K562 (cell line): ENCODE data around the gene IRS1. TPM values are rescaled to one million over a fixed set of nuclear protein-coding genes. Genes with fewer than 3 reads are reported as not detected.
A peak's percentile ranks its signal among the peaks of the same experiment; 100 is the strongest.

Experiments used
- ATAC-seq: fragments of 200-7000 bp; cut with Tn5 transposase; 3 replicates; pipeline ENCODE4 v1.9.1; 2020; ENCODE audit warnings: moderate library complexity
- Bru-seq: library from RNA; stranded (reverse); fragments of 400-500 nt; gene quantifications from one replicate; lab custom pipeline; 2021; lab: Mats Ljungman, UMichigan
- BruChase-seq, 2 experiments: library from RNA; stranded (reverse); fragments of 400-500 nt; gene quantifications; one replicate each; lab custom pipeline; 2021; lab: Mats Ljungman, UMichigan
- BruUV-seq: library from RNA; stranded (reverse); fragments of 400-500 nt; replicated peaks from 2 replicates; lab custom pipeline; 2021; lab: Mats Ljungman, UMichigan
- CTCF ChIA-PET: fragments of 300-600 bp; formaldehyde crosslinking; extraction: SDS; loops from one replicate; lab custom pipeline; 2021; ENCODE audit warnings: low intra/inter-chr PET ratio; lab: Yijun Ruan, JAX
- POLR2A ChIA-PET: fragments of 300-600, 350-650 bp; sonication (Branson Sonifier 250); formaldehyde crosslinking; extraction: SDS; loops from one replicate; lab custom pipeline; 2021; ENCODE audit warnings: antibody characterized with exemption, inconsistent platforms; lab: Yijun Ruan, JAX
- DNase-seq, 4 experiments: peaks; one replicate each; pipeline versions ENCODE4 v3.0.0 to v3.0.0-alpha.2; 2011 to 2018; ENCODE audit warnings: low spot score in 3 of 4, mixed read lengths in 3 of 4; ENCODE audit errors: extremely low read depth in 1 of 4
- FAIRE-seq: peaks from 2 replicates; lab custom pipeline; 2011; peaks lifted over from hg19 to GRCh38; lab: Jason Lieb, UNC
- H2AFZ ChIP-seq: 2 replicates; pipeline ENCODE4 v1.6.0; 2011; ENCODE audit warnings: low read depth, low read length, control low read depth, inconsistent platforms
- H3K27ac ChIP-seq: fragments of 200-600 bp; 3 replicates; pipeline ENCODE4 v1.8.0; 2011; ENCODE audit warnings: low read depth, mild to moderate bottlenecking, control low read depth, inconsistent platforms, low read length, moderate library complexity, mixed read lengths; ENCODE audit errors: extremely low read depth
- H3K27me3 ChIP-seq, 2 experiments: fragments of 300-600 bp in 1 of 2; 2 replicates in 1 of 2; 3 replicates in 1 of 2; pipeline versions ENCODE4 v1.6.0 to v1.8.0; 2011; ENCODE audit warnings: inconsistent platforms in 2 of 2, low read length in 2 of 2, mild to moderate bottlenecking in 1 of 2, mixed read lengths in 1 of 2, moderate library complexity in 1 of 2; ENCODE audit not compliant: control insufficient read depth in 2 of 2, insufficient read depth in 2 of 2
- H3K36me3 ChIP-seq: fragments of 300-600 bp; 3 replicates; pipeline ENCODE4 v1.8.0; 2011; ENCODE audit warnings: mild to moderate bottlenecking, low read length, inconsistent platforms; ENCODE audit not compliant: control insufficient read depth, insufficient read depth
- H3K4me1 ChIP-seq, 2 experiments: fragments of 200-600 bp in 1 of 2; replicated peaks in 1 of 2; 2 replicates in 1 of 2; 3 replicates in 1 of 2; pipeline versions ENCODE4 v1.5.1 to v1.8.0; 2011; ENCODE audit warnings: inconsistent platforms in 2 of 2, low read length in 2 of 2, mild to moderate bottlenecking in 1 of 2, mixed read lengths in 1 of 2, moderate library complexity in 1 of 2; ENCODE audit not compliant: control insufficient read depth in 2 of 2, insufficient read depth in 2 of 2
- H3K4me2 ChIP-seq: 2 replicates; pipeline ENCODE4 v1.6.1; 2011; ENCODE audit warnings: low read length, control low read depth, inconsistent platforms, mixed read lengths; ENCODE audit not compliant: insufficient read depth
- H3K4me3 ChIP-seq: fragments of 200-600 bp; sonication (generic), shearing (Covaris generic); 2 replicates; pipeline ENCODE4 v1.5.1; 2016; ENCODE audit warnings: control low read depth, inconsistent platforms
- H3K79me2 ChIP-seq: fragments of 200-600 bp; 3 replicates; pipeline ENCODE4 v1.8.0; 2011; ENCODE audit warnings: low read length, inconsistent platforms; ENCODE audit not compliant: control insufficient read depth, insufficient read depth
- H3K9ac ChIP-seq, 2 experiments: 2 replicates each; pipeline versions ENCODE4 v1.6.0 to v1.6.1; 2011; ENCODE audit warnings: low read depth in 2 of 2, low read length in 2 of 2, control low read depth in 1 of 2, inconsistent platforms in 1 of 2, mild to moderate bottlenecking in 1 of 2, mixed read lengths in 1 of 2; ENCODE audit not compliant: insufficient read depth in 1 of 2
- H3K9me1 ChIP-seq: one replicate; pipeline ENCODE4 v1.6.0; 2011; ENCODE audit warnings: inconsistent platforms, mild to moderate bottlenecking, low read length, moderate library complexity; ENCODE audit not compliant: control insufficient read depth, insufficient read depth
- H3K9me3 ChIP-seq: replicated peaks from 2 replicates; pipeline ENCODE4 v1.5.1; 2011; ENCODE audit warnings: low read depth, low read length, inconsistent platforms; ENCODE audit not compliant: control insufficient read depth, insufficient read depth
- H4K20me1 ChIP-seq: replicated peaks from 2 replicates; pipeline ENCODE4 v1.6.1; 2011; ENCODE audit warnings: low read length, inconsistent platforms, mixed read lengths; ENCODE audit not compliant: control insufficient read depth, insufficient read depth
- EHMT2 ChIP-seq: fragments of 450-650 bp; IDR thresholded peaks from 2 replicates; pipeline ENCODE4 v1.6.1; 2018; ENCODE audit warnings: antibody characterized with exemption
- ETV6 ChIP-seq, 3 experiments: fragments of 150-350 bp in 1 of 3; sonication (generic) in 1 of 3; formaldehyde crosslinking in 1 of 3; IDR thresholded peaks; 2 replicates each; pipeline versions ENCODE4 v1.6.1 to v1.8.0; 2014 to 2022; ENCODE audit warnings: borderline replicate concordance in 2 of 3, low read depth in 2 of 3, antibody characterized with exemption in 1 of 3, low read length in 1 of 3, mild to moderate bottlenecking in 1 of 3, missing genetic modification reagents in 1 of 3
- L3MBTL2 ChIP-seq: fragments of 450-650 bp; IDR thresholded peaks from 2 replicates; pipeline ENCODE4 v1.6.1; 2016; ENCODE audit warnings: mild to moderate bottlenecking, moderate library complexity
- RAD51 ChIP-seq: fragments of 450-650 bp; IDR thresholded peaks from 2 replicates; pipeline ENCODE4 v1.7.1; 2016; ENCODE audit warnings: low read depth, mild to moderate bottlenecking, borderline replicate concordance
- YY1 ChIP-seq, 3 experiments: IDR thresholded peaks; 2 replicates each; pipeline ENCODE4 v1.6.1; 2011; ENCODE audit warnings: low read length in 2 of 3, mild to moderate bottlenecking in 2 of 3, moderate library complexity in 2 of 3, borderline replicate concordance in 1 of 3, control low read depth in 1 of 3, low read depth in 1 of 3; ENCODE audit not compliant: insufficient read depth in 3 of 3, insufficient replicate concordance in 2 of 3, control insufficient read depth in 1 of 3, insufficient read length in 1 of 3; ENCODE audit errors: extremely low read depth in 1 of 3
- WGBS: fragments of 100-300 bp; shearing (Covaris generic); methylation state at CpG from one replicate; pipeline ENCODE4 v1.1.6; 2016; ENCODE audit warnings: low coverage, mixed read lengths; ENCODE audit not compliant: insufficient coverage; ENCODE audit errors: missing lambda C conversion rate; 5-methylcytosine and 5-hydroxymethylcytosine counted together
- in situ Hi-C: fragments of 300-500 bp; cut with MboI; formaldehyde crosslinking; loops from 4 replicates; pipeline ENCODE4 v1.15.0; 2018; ENCODE audit warnings: inconsistent platforms, mixed read lengths
- intact Hi-C: fragments of 100-400 bp; cut with micrococcal nuclease; formaldehyde crosslinking; loops from 2 replicates; pipeline ENCODE4 v1.14.2; 2022
- long read RNA-seq, 3 experiments: library from polyadenylated mRNA in 2 of 3; library from RNA in 1 of 3; unstranded in 2 of 3; stranded (forward) in 1 of 3; transcript quantifications; one replicate each; pipeline ENCODE4 v2.0.0, GENCODE V29; 2019 to 2022
- polyA minus RNA-seq, 3 experiments: library from RNA; depleted of rRNA, polyadenylated mRNA; stranded (reverse); fragments of >200 nt; gene quantifications; 2 replicates each; pipeline ENCODE4 v1.2.3, GENCODE V29; 2011
- polyA plus RNA-seq, 8 experiments: library from polyadenylated mRNA; depleted of rRNA in 4 of 8; stranded (reverse) in 5 of 8; unstranded in 3 of 8; fragments of >200 nt; fragmentation: Nextera tagmentation in 2 of 8; fragmentation: Illumina TruSeq in 1 of 8; extraction: Ambion mirVana in 2 of 8; extraction: Trizol in 1 of 8; gene quantifications; 2 replicates each; pipeline versions ENCODE4 v1.2.1 to v1.2.3, GENCODE V29; 2011 to 2014; ENCODE audit warnings: inconsistent platforms in 1 of 8, missing spikeins in 1 of 8
- total RNA-seq, 7 experiments: library from RNA; depleted of rRNA in 6 of 7; stranded (reverse); fragments of >200 nt in 6 of 7; fragmentation: Illumina TruSeq in 2 of 7; extraction: Trizol in 2 of 7; gene quantifications; 2 replicates each; pipeline versions ENCODE4 v1.2.1 to v1.2.3, GENCODE V29; 2011 to 2021; ENCODE audit warnings: low replicate concordance in 1 of 7
- TF ChIP-seq, protein P1 (sequence below), 2 experiments: IDR thresholded peaks; 2 replicates each; pipeline ENCODE4 v1.6.1; 2012; ENCODE audit warnings: improper control_type of control experiment in 2 of 2, low read depth in 2 of 2, low read length in 2 of 2, borderline replicate concordance in 1 of 2

IRS1 gene, protein sequence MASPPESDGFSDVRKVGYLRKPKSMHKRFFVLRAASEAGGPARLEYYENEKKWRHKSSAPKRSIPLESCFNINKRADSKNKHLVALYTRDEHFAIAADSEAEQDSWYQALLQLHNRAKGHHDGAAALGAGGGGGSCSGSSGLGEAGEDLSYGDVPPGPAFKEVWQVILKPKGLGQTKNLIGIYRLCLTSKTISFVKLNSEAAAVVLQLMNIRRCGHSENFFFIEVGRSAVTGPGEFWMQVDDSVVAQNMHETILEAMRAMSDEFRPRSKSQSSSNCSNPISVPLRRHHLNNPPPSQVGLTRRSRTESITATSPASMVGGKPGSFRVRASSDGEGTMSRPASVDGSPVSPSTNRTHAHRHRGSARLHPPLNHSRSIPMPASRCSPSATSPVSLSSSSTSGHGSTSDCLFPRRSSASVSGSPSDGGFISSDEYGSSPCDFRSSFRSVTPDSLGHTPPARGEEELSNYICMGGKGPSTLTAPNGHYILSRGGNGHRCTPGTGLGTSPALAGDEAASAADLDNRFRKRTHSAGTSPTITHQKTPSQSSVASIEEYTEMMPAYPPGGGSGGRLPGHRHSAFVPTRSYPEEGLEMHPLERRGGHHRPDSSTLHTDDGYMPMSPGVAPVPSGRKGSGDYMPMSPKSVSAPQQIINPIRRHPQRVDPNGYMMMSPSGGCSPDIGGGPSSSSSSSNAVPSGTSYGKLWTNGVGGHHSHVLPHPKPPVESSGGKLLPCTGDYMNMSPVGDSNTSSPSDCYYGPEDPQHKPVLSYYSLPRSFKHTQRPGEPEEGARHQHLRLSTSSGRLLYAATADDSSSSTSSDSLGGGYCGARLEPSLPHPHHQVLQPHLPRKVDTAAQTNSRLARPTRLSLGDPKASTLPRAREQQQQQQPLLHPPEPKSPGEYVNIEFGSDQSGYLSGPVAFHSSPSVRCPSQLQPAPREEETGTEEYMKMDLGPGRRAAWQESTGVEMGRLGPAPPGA (N-terminal part only)
- 0.42 and 0.60 TPM in 2 replicates for total RNA-seq (2011; cell fraction: chromatin; rRNA removed; ENCODE audit: low replicate concordance)
- total RNA-seq (2011; cell fraction: nucleolus; rRNA removed), result 0.67 and 0.92 TPM in 2 replicates
- total RNA-seq (2011; cell fraction: nucleoplasm; rRNA removed), result 0.23 and 0.29 TPM in 2 replicates
- total RNA-seq (2014; rRNA removed) (0.12 and 0.14 TPM in 2 replicates), total RNA-seq (2014; rRNA removed; fragmentation: Illumina TruSeq; extraction: Trizol) (0.03 and 0.04 TPM in 2 replicates), total RNA-seq (2015; rRNA removed; fragmentation: Illumina TruSeq; extraction: Trizol) (0.11 TPM in 2 replicates), total RNA-seq (2021) (0.31 and 0.51 TPM in 2 replicates), polyA plus RNA-seq (2011; rRNA removed) (0.01 and 0.04 TPM in 2 replicates), polyA plus RNA-seq (2014; fragmentation: Illumina TruSeq; extraction: Trizol) (0.06 TPM in 2 replicates), polyA plus RNA-seq (2014; fragmentation: Nextera tagmentation; extraction: Ambion mirVana) (under 1 TPM in 1 of 2 experiments, not detected in 1; under 0.01 TPM), polyA plus RNA-seq (2014; rRNA removed) (0.09 and 0.20 TPM in 2 replicates), polyA minus RNA-seq (2011; rRNA and poly(A)+ RNA removed) (0.03 and 0.07 TPM in 2 replicates), Bru-seq, nascent RNA (percentile 31 among the genes with signal in this experiment), BruChase-seq, experiment 1, labeled RNA remaining after a 2-hour chase (percentile 26 among the genes with signal in this experiment), BruChase-seq, experiment 2, labeled RNA remaining after a 6-hour chase (percentile 27 among the genes with signal in this experiment)
- polyA plus RNA-seq (2011; cell fraction: cytosol; rRNA removed), result under 0.01 and 0.18 TPM in 2 replicates
- 0.03 and 0.40 TPM in 2 replicates for polyA plus RNA-seq (2011; cell fraction: nucleus; rRNA removed)
- polyA plus RNA-seq (2012), result 0.12 and 0.14 TPM in 2 replicates
- polyA minus RNA-seq (2011; cell fraction: cytosol; rRNA and poly(A)+ RNA removed), result 0.19 TPM in 1 of 2 replicates, not detected in the other
- 0.11 and 0.40 TPM in 2 replicates for polyA minus RNA-seq (2011; cell fraction: nucleus; rRNA and poly(A)+ RNA removed)
- long read RNA-seq, experiment 1, partial matches to known transcripts, result 0 of 2 reads
- long read RNA-seq, experiment 1, other reads (novel, unspliced or antisense), result 2 of 2 reads
- long read RNA-seq, experiment 2, result 0 reads
- long read RNA-seq, experiment 3, result 0 reads

DNA sequence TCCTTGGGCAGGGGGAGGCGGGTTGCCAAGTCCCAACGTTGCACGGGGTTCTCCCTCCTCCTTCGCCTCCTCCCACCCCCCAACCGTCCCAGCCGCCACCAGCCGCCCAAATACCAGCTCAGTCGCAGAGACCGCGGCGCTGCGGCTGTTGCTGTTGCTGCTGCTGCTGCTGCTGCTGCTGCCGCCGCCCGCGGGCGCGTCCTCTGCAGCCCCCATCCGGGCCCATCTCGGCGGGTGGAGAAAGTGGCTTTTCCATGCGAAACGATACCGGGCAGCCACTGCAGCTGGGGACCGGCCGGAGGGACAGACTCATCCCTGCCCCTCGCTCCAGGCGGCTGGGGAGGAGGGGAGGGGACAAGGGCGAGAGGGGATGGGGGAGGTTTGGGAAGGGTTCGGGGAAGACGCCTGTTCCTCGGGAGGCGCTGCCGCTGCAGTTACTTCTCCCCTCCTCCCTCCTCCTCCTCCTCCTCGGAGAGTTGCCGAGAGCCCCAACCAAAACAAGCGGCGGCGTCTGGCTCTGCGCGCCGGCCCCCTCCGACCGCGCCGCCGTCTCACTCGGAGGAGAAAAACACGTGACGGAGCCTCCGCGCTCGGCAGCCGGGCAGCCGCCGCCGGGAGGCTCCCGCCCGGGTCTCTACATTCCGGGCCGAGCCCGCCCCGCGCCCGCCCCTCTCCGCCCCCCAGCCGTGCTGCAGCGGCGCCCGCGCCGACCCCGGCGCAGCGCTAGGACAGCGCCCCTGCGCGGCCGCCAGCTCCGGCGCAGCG lies at the start of gene IRS1:
TSS of gene IRS1 (minus strand) at position 610 of the 765 bp plus-strand sequence. CDS start 1,082 bp downstream, outside the sequence.
- in situ Hi-C loops, result no loop called here
- Histone ChIP-seq H3K4me2 (peak within 1 kb of the TSS; percentile 46), H3K4me1 (peaks cover 0 to 28% of the 10 kb centered on the region in 2 experiments; a peak in 2 of 5 replicates), H3K36me3 (no peaks in the 10 kb centered on the region), H3K4me3 (peak within 1 kb of the TSS; percentile 43), H3K9me1 (no peaks in the 10 kb centered on the region), H3K27me3 (peaks cover 0 to 5% of the 10 kb centered on the region in 2 experiments; a peak in 1 of 5 replicates), H3K9me3 (no peaks in the 10 kb centered on the region), H2AFZ (peak within 1 kb of the TSS; percentile 68), H3K9ac (peak within 1 kb of the TSS in 1 of 2 experiments; percentile 85; a peak in 2 of 4 replicates), H3K27ac (no peak within 1 kb of the TSS), H4K20me1 (no peaks in the 10 kb centered on the region), H3K79me2 (no peaks in the 10 kb centered on the region)
- 0% methylated on average over 5 of the region's 82 CpGs for WGBS
- ATAC-seq, result peak; percentile 90
- ChIA-PET CTCF (interaction anchor here (0.9 kb wide), 1 partner anchor 1130 kb away, joined by 3 read pairs; no protein-coding TSS in a partner anchor), POLR2A (no interaction called here)
- no peak for FAIRE-seq
- DNase-seq, result peak; percentile 64 to 76 (median 70)
- no TSS peak for BruUV-seq
- intact Hi-C loops, result no loop called here
- TF ChIP-seq EHMT2, result no peak
- TF ChIP-seq, protein P1, sequence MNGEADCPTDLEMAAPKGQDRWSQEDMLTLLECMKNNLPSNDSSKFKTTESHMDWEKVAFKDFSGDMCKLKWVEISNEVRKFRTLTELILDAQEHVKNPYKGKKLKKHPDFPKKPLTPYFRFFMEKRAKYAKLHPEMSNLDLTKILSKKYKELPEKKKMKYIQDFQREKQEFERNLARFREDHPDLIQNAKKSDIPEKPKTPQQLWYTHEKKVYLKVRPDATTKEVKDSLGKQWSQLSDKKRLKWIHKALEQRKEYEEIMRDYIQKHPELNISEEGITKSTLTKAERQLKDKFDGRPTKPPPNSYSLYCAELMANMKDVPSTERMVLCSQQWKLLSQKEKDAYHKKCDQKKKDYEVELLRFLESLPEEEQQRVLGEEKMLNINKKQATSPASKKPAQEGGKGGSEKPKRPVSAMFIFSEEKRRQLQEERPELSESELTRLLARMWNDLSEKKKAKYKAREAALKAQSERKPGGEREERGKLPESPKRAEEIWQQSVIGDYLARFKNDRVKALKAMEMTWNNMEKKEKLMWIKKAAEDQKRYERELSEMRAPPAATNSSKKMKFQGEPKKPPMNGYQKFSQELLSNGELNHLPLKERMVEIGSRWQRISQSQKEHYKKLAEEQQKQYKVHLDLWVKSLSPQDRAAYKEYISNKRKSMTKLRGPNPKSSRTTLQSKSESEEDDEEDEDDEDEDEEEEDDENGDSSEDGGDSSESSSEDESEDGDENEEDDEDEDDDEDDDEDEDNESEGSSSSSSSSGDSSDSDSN (IDR thresholded peaks at IDR 0.05; ENCODE audit: borderline replicate concordance in 1 of 2, low read depth in 2 of 2, low read length in 2 of 2), result 0 out of 4 replicates have a peak, but pooled peaks of 1 of the 2 experiments have one; percentile 24
- no peak for TF ChIP-seq ETV6 (IDR thresholded peaks at IDR 0.05; ENCODE audit: borderline replicate concordance in 1 of 2, low read depth in 2 of 2, low read length in 1 of 2)
- no peak for TF ChIP-seq ETV6 (CRISPR knock-in tag; IDR thresholded peaks at IDR 0.05; ENCODE audit: borderline replicate concordance)
- TF ChIP-seq L3MBTL2, result 0 out of 2 replicates have a peak, but pooled peaks have one; percentile 31
- no peak for TF ChIP-seq YY1 (IDR thresholded peaks at IDR 0.05; ENCODE audit: borderline replicate concordance in 1 of 3, control insufficient read depth in 1 of 3, extremely low read depth in 1 of 3, insufficient read depth in 3 of 3, insufficient read length in 1 of 3, insufficient replicate concordance in 2 of 3, low read depth in 1 of 3, low read length in 2 of 3)
- TF ChIP-seq RAD51, result peak; percentile 22; the same call in 1 of the 2 replicates
